ENCODE data around the gene GJC1.

The GJC1 gene
- total RNA-seq: 0 to 1.8 reads per million in 2 donors

DNA sequence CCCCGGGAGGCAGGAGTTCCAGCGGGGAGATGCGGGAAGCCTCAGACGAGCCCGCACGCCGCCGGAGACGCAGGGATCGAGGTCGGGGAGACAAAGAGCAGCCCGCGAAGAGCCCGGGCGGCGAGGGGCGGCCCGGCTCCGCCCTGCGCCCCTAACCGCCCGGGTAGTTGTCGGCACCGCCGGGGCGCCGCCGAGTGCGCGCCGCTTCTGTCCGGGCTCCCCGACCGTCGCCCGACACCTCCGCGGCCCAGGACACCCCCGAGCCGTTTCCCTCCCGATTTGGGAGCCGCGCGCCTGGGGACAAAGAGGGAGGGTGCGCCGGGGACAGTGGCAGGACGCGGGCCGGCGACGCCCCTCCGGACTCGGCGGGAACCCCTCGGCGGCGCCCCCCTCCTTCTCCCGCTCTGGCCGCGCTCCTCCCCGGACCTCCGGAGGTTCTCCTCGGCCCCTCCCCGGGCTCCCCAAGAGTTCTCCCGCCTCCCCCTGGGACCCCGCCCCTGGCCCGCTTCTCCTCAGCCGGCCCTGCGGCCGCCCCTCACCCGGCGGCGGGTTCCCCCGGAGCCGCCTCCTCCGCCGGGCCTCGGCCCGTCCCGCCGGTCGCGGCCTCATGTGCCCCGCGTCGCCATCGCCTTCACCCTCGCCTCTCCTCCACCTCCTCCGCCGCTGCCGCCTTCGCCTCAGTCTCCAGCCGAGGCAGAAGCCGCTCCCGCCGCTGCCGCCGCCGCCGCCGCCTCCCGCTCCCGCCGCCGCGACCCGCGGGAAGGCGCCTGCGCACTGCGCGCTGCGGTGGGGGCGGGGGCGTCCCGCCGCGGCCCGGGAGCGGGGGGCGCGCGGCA lies at the start of gene GJC1:
TSS of gene GJC1 (minus strand) at position 765 of the 836 bp plus-strand sequence. CDS start 24,470 bp downstream, outside the sequence.
- peak in 1 of 5 experiments; percentile 22 for DNase-seq

DNA sequence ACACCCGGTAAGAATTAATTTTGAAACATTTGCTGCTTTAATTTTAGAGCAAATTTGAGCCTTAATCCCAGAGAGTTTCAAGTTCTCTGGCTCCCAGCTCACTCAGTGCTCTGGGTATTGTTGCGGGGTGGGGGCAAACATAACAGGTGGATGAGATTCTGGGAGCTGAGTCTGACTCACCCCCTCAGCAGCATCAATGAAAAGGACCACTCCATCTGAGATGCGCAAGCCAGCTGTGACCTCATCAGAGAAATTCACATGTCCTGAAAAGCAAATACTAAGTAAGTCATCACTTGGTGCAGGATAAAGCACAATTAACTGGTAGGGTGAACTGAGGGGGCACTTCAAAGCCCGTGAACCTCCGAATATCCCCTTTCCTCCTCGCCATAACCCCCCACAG lies 49.3 kb upstream of the GJC1 start:
- DNase-seq: no peak

- peak in 1 of 5 experiments; percentile 16 for DNase-seq
Measured at GRCh38 chr17:44878627-44879221, 48.6 kb upstream of the GJC1 start.

- no peak for DNase-seq
Measured at GRCh38 chr17:44877121-44877520, 47.0 kb upstream of the GJC1 start.

GRCh38 chr17:44875761-44876160 lies 45.7 kb upstream of the GJC1 start:
- no peak for DNase-seq

DNA sequence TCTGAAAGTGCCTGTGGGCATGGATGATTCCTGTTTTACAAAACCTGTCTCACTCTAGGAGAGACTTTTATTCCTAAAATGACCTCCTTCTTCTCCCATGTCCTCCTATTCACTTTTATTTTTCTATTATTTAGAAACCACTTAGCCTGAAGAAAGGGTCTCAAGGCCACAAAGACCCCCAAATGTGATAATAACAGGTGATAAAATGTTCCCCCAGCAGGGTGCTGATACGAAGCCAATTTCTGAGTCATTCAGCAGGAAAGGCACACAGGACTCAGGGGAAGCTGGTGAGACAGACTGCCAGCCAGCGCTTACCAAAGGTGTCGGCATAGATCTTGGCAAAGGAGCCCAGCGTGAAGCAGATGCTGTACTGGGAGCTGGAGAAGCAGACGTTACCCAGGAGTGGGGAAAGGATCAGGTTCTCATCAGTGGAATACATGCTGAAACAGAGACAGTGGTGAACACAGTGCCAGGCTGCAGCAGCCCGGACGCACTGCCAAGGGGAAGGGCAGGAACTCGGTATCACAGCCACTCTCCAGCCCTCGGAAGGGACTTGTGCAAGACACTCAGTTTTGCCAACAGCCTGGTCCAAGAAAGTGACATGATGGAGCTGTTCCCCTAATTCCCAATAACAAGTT lies 42.2 kb upstream of the GJC1 start:
- no peak for DNase-seq

DNA sequence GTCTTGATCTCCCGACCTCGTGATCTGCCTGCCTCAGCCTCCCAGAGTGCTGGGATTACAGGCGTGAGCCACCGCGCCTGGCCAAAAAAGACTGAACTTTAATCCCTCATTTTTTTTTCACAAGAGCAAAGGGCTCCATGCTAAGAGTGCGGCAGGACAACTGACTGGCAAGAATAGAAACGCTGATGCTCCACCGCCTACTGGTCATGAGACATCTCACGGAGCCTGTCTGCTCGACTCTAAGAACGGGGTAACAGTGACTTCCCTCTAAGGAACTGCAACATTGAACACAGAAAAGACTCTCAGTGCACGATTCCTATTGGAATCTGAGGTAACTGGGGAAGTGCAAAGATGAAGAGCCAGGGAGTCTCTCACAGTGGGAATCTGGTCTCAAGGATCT lies 41.5 kb upstream of the GJC1 start:
- no peak for DNase-seq

- DNase-seq: no peak
Measured at GRCh38 chr17:44867841-44868240, 37.8 kb upstream of the GJC1 start.

- DNase-seq: no peak
Measured at GRCh38 chr17:44865931-44866330, 35.8 kb upstream of the GJC1 start.

DNA sequence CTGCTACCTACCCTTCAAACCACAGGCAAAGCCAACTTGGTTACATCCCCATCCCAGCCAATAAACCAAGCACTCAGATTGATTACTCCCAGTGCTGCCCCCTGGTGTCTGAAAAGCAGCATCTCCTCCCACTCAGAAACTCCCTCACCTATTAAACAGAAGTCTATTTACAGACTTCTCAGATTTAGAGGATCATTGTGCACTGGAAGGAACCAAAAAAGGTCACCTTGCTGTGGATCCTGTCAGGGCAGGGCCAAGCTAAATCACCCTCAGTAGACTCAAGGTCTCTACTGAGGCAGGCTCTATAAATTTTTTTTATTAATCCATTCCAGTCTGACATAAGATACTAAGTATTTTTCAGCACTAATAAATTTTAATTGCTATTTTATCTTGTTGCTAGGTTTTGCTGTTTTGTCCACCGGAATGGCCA lies 35.2 kb upstream of the GJC1 start:
- peak; percentile 25 to 73 (median 49) for DNase-seq

DNA sequence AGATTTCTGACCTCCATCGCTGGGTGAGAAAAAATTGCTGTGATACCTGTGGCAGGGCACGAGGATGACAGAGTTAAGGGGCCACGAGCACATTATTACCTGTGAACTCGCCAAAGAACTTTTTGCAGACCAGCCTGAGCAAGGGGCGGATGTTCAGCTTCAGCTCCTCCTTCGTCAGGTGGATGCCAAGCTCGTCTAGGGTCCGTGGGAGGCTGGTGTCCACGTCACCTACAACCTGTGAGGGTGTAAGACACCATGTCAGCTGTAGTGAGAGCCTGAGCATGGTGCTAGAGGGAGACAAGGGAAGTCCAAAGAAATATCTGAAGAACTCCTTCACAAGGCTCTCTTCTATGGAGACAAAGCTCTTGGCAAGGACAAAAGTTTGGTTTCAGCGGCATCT lies 34.7 kb upstream of the GJC1 start:
- no peak for DNase-seq

GRCh38 chr17:44863061-44863918 lies 33.2 kb upstream of the GJC1 start:
- DNase-seq: no peak

DNA sequence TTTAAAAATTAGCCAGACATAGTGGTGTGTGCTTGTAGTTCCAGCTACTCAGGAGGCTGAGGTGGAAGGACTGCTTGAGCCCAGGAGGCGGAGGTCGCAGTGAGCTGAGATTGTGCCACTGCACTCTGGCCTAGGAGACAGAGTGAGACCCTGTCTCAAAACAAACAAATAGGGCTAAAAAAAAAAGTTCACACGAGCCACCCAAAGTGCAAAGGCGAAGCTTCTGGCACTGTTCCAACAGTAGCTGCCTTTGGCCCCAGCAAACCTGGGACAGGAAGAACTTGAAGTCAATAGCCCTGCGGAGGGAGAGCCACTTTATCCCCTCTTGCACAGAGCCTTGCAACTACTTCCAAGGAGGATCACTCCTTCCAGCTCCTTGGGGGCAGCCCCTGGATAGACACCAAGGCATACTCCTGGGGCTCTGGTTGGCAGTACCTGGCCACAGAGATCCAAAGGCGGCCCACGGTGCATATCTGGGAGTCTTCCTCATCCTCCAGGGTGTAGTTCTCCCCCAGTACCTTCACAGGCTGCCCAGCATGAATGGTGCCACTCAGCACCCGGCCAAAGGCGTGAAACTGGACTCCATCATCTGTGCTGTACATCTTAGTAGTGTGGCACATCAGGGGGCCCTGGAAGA lies 32.3 kb upstream of the GJC1 start:
- no peak for DNase-seq

- DNase-seq: no peak
Measured at GRCh38 chr17:44859701-44860100, 29.6 kb upstream of the GJC1 start.

GRCh38 chr17:44854192-44854591 lies 24.1 kb upstream of the GJC1 start:
- DNase-seq: no peak

- no peak for DNase-seq
Measured at GRCh38 chr17:44850612-44851011, 20.5 kb upstream of the GJC1 start.

- no peak for DNase-seq
Measured at GRCh38 chr17:44850025-44850424, 19.9 kb upstream of the GJC1 start.

DNA sequence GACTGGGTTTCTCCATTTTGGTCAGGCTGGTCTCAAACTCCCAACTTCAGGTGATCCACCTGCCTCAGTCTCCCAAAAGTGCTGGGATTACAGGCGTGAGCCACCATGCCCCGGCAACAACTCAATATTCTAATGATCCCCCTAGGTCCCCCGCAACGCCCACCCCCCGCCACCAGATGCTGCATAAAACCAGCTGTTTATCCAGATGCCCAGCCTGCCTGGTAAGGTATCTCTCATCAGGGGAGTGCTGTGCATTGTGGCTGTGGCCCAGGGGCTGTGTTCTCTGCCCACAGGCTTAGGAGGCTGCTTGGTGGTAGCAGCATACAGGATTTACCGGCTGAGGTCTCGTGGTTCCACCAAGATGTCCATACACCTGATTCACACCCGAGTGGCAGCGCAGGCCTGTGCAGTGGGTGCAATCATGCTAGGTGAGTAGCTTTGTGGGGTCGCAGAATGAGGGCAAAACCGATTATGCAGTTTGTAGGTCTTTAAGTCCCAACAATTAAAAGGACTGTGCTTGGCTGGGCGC lies 18.9 kb upstream of the GJC1 start:
- no peak for DNase-seq

DNA sequence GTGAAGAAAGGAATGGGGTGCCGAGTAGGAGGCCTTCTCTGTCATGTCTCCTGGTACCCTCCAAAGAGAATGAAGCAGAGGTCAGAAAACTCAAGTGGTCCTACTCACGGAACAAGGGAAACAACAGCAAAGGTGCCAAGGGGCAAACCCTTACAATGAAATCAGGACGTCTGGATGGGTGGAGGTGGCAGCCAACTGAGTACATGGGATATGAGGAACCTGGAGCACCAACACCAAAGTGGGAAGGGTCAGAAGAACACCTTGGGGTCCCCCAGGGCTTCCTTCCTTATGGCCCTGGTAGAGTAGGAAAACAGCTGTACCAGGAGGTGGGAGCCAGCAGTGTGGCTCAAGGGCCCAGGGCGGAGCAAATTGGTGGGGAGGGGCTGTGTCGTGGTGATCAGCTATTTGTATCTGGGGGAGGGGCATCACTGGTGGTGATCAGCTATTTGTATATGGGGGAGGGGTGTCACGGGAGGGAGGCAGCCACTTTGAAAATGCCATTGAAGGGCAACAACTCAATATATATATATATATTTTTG lies 18.2 kb upstream of the GJC1 start:
- DNase-seq: no peak

DNA sequence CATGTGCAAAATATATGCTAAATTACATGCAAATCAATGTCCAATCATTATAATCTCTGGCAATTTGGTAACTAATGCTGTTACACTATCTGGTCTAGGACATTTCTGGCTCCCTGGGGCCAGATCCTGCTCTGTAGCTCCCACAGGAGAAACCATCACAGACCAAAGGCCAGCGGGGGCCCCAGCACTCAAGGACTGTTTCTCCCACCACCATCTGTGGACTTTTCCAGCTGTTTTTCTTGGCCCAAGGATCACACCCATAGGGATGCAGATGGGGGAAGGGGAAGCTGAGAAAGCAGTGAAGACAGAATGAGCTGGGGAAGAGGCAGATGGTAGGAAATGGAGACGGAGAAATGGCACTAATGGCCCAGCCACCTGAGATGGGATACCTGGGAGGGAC lies 17.5 kb upstream of the GJC1 start, which contains the start of gene HIGD1B:
TSS of gene HIGD1B (plus strand) at position 298 of the 400 bp plus-strand sequence. CDS start 270 bp downstream, outside the sequence.
- DNase-seq: no peak

DNA sequence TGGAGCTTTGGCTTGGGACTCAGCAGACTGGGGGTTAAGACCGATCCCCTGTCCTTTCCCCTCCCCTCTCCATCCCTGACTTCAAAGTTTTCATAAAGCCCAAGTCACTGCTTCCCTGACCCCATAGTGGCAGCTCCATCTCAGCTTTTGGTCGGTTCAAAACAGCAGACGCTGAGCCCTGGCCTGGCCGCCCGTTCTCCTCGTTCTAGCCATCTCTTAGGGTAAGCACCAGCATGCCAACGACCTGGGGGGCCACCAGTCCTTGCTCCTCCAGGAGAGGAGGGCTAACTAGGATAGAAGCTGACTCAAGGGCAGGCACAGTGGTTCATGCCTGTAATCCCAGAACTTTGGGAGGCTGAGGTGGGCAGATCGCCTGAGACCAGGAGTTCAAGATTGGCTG lies 16.1 kb upstream of the GJC1 start:
- DNase-seq: no peak
